Thymus (tissue), 14 donors: ENCODE results near the gene MAPK11. TPM values are rescaled to one million over a fixed set of nuclear protein-coding genes. Genes with fewer than 3 reads are reported as not detected.
A peak's percentile ranks its signal among the peaks of the same experiment; 100 is the strongest.

ENCODE experiments used
- DNase-seq, 9 donors: peaks; one replicate each; pipeline ENCODE4 v3.0.0-alpha.2; 2013; ENCODE audit warnings: low spot score in 9 of 9, low read depth in 6 of 9, missing footprints in 1 of 9
- H3K27ac ChIP-seq, 2 donors: one replicate each; pipeline ENCODE4 v1.5.1; 2013; ENCODE audit warnings: control low read depth in 1 of 2, low read depth in 1 of 2, low read length in 1 of 2, mild to moderate bottlenecking in 1 of 2, moderate library complexity in 1 of 2
- H3K27me3 ChIP-seq, 2 donors: one replicate each; pipeline ENCODE4 v1.5.1; 2013; ENCODE audit warnings: low read length in 1 of 2; ENCODE audit not compliant: control insufficient read depth in 2 of 2, insufficient read depth in 1 of 2
- H3K36me3 ChIP-seq, 2 donors: one replicate each; pipeline ENCODE4 v1.5.1; 2013; ENCODE audit warnings: low read length in 1 of 2, mild to moderate bottlenecking in 1 of 2, moderate library complexity in 1 of 2; ENCODE audit not compliant: control insufficient read depth in 2 of 2, insufficient read depth in 2 of 2
- H3K4me1 ChIP-seq, 2 donors: one replicate each; pipeline ENCODE4 v1.5.1; 2013; ENCODE audit warnings: low read length in 2 of 2; ENCODE audit not compliant: control insufficient read depth in 2 of 2, insufficient read depth in 2 of 2
- H3K4me3 ChIP-seq, 2 donors: one replicate each; pipeline ENCODE4 v1.5.1; 2013; ENCODE audit warnings: low read length in 2 of 2, control low read depth in 1 of 2, mild to moderate bottlenecking in 1 of 2
- H3K9me3 ChIP-seq, 2 donors: one replicate each; pipeline ENCODE4 v1.5.1; 2013; ENCODE audit warnings: low read length in 1 of 2, mild to moderate bottlenecking in 1 of 2; ENCODE audit not compliant: control insufficient read depth in 2 of 2, insufficient read depth in 1 of 2
- WGBS: extraction: QIAGEN DNeasy Blood & Tissue Kit; methylation state at CpG from one replicate; pipeline ENCODE4 v1.1.7; 2013; 5-methylcytosine and 5-hydroxymethylcytosine counted together
- long read RNA-seq, 10 donors: transcript quantifications; one replicate each; lab custom pipeline, GENCODE V29; 2026
- polyA plus RNA-seq: library from polyadenylated mRNA; stranded (reverse); fragments of 200-250 nt; gene quantifications from one replicate; pipeline ENCODE4 v1.2.3, GENCODE V29; 2013
- total RNA-seq: library from RNA; stranded (reverse); fragments of 120-200 nt; gene quantifications from one replicate; pipeline ENCODE4 v1.2.4, GENCODE V29; 2013
- donor health status: healthy.

MAPK11 gene
- total RNA-seq (3.7 TPM), polyA plus RNA-seq (17.7 TPM)
- long read RNA-seq, donor 1 = 0 reads
- long read RNA-seq, donor 2, partial matches to known transcripts = 0 of 1 reads
- long read RNA-seq, donor 2, other reads (novel, unspliced or antisense) = 0 of 1 reads
- long read RNA-seq, donor 3 = 0 reads
- long read RNA-seq, donor 4 = 0 reads
- long read RNA-seq, donor 5, partial matches to known transcripts = 0 of 3 reads
- long read RNA-seq, donor 5, other reads (novel, unspliced or antisense) = 0 of 3 reads
- long read RNA-seq, donor 6, partial matches to known transcripts = 0 of 1 reads
- long read RNA-seq, donor 6, other reads (novel, unspliced or antisense) = 0 of 1 reads
- long read RNA-seq, donor 7 = 0 reads
- long read RNA-seq, donor 8 = 0 reads
- long read RNA-seq, donor 9 = 0 reads
- long read RNA-seq, donor 10 = 0 reads

- peaks cover 59 to 84% of the 10 kb centered on the region in 2 donors for H3K27me3 ChIP-seq
- WGBS = under 1% methylated on average over 92 of the region's 92 CpGs
- H3K36me3 ChIP-seq = no peaks in the 10 kb centered on the region
- peak in 2 of 9 donors; percentile 47 to 69 for DNase-seq
- H3K27ac ChIP-seq = no peak within 1 kb of the TSS
- H3K4me1 ChIP-seq = peaks cover 6 to 25% of the 10 kb centered on the region in 2 donors
- peak within 1 kb of the TSS; percentile 24 to 62 for H3K4me3 ChIP-seq
- peaks cover 4 to 11% of the 10 kb centered on the region in 2 donors for H3K9me3 ChIP-seq
Observed at GRCh38 chr22:50269970-50270665, at the start of gene MAPK11. Gene MAPK11, minus strand, starts transcription at chr22:50270380. Its CDS starts 88 bp downstream, at chr22:50270292.

GRCh38 chr22:50319503-50319951, 49.3 kb upstream of the MAPK11 start:
- WGBS = 94% methylated on average over 15 of the region's 15 CpGs
- peaks cover 5 to 11% of the 10 kb centered on the region in 2 donors for H3K4me1 ChIP-seq
- H3K27me3 ChIP-seq = peaks cover 0 to 12% of the 10 kb centered on the region in 2 donors
- H3K36me3 ChIP-seq = no peaks in the 10 kb centered on the region
- no peak for DNase-seq
- no peak overlapping the region for H3K4me3 ChIP-seq
- H3K27ac ChIP-seq = no peak overlapping the region
- H3K9me3 ChIP-seq = peaks cover 0 to 1% of the 10 kb centered on the region in 2 donors

GRCh38 chr22:50318698-50319411, 48.7 kb upstream of the MAPK11 start:
- H3K9me3 ChIP-seq = peaks cover 0 to 1% of the 10 kb centered on the region in 2 donors
- no peak overlapping the region for H3K4me3 ChIP-seq
- H3K36me3 ChIP-seq = no peaks in the 10 kb centered on the region
- no peak overlapping the region for H3K27ac ChIP-seq
- WGBS = 94% methylated on average over 21 of the region's 21 CpGs
- no peak for DNase-seq
- H3K27me3 ChIP-seq = peaks cover 0 to 7% of the 10 kb centered on the region in 2 donors
- H3K4me1 ChIP-seq = peaks cover 11 to 18% of the 10 kb centered on the region in 2 donors

- 89% methylated on average over 7 of the region's 7 CpGs for WGBS
- Histone ChIP-seq H3K4me3 (no peak overlapping the region), H3K36me3 (no peaks in the 10 kb centered on the region), H3K27ac (no peak overlapping the region), H3K4me1 (peaks cover 12 to 22% of the 10 kb centered on the region in 2 donors), H3K9me3 (peaks cover 0 to 1% of the 10 kb centered on the region in 2 donors), H3K27me3 (peaks cover 0 to 7% of the 10 kb centered on the region in 2 donors)
- DNase-seq = no peak
Observed at GRCh38 chr22:50318356-50318697, 48.1 kb upstream of the MAPK11 start.

GRCh38 chr22:50317674-50318073, 47.5 kb upstream of the MAPK11 start:
- 99% methylated on average over 7 of the region's 7 CpGs for WGBS
- Histone ChIP-seq H3K4me1 (peaks cover 12 to 25% of the 10 kb centered on the region in 2 donors), H3K36me3 (no peaks in the 10 kb centered on the region), H3K9me3 (peaks cover 0 to 1% of the 10 kb centered on the region in 2 donors), H3K27me3 (peaks cover 0 to 10% of the 10 kb centered on the region in 2 donors), H3K27ac (no peak overlapping the region), H3K4me3 (no peak overlapping the region)
- no peak for DNase-seq

GRCh38 chr22:50317178-50317577, 47.0 kb upstream of the MAPK11 start:
- no peak for DNase-seq
- no peaks in the 10 kb centered on the region for H3K36me3 ChIP-seq
- peaks cover 0 to 10% of the 10 kb centered on the region in 2 donors for H3K27me3 ChIP-seq
- H3K27ac ChIP-seq = no peak overlapping the region
- peaks cover 12 to 25% of the 10 kb centered on the region in 2 donors for H3K4me1 ChIP-seq
- H3K4me3 ChIP-seq = no peak overlapping the region
- WGBS = 99% methylated on average over 9 of the region's 9 CpGs
- peaks cover 0 to 1% of the 10 kb centered on the region in 2 donors for H3K9me3 ChIP-seq

GRCh38 chr22:50316114-50317065, 46.2 kb upstream of the MAPK11 start:
- Histone ChIP-seq H3K4me3 (no peak overlapping the region), H3K27ac (no peak overlapping the region), H3K4me1 (peaks cover 12 to 25% of the 10 kb centered on the region in 2 donors), H3K27me3 (peaks cover 0 to 13% of the 10 kb centered on the region in 2 donors), H3K9me3 (peaks cover 0 to 1% of the 10 kb centered on the region in 2 donors), H3K36me3 (no peaks in the 10 kb centered on the region)
- no peak for DNase-seq
- 89% methylated on average over 36 of the region's 45 CpGs for WGBS
